Measurements from ENCODE around the gene DACT1. TPM values are rescaled to one million over a fixed set of nuclear protein-coding genes. Genes with fewer than 3 reads are reported as not detected.

The DACT1 gene
- total and polyA plus RNA-seq, 5 donors: 4.8 to 10.3 (median 9.7) TPM

- DNase-seq (no peak), ATAC-seq (no peak)
- Histone ChIP-seq H3K27ac (ENCODE audit: low read length) (no peak overlapping the region), H3K4me1 (ENCODE audit: control insufficient read depth, insufficient read depth, low read length) (peaks cover 2% of the 10 kb centered on the region), H3K27me3 (ENCODE audit: control insufficient read depth, insufficient read depth) (no peaks in the 10 kb centered on the region), H3K4me3 (ENCODE audit: low read length) (no peak overlapping the region), H3K9me3 (ENCODE audit: control insufficient read depth, low read length) (no peaks in the 10 kb centered on the region)
- intact Hi-C loops (cut with DNase I): no loop called here
Measured at GRCh38 chr14:58666737-58667136, 29.0 kb downstream of the DACT1 start.

- Histone ChIP-seq H3K9me3 (ENCODE audit: control insufficient read depth, low read length) (no peaks in the 10 kb centered on the region), H3K27ac (ENCODE audit: low read length) (no peak overlapping the region), H3K4me3 (ENCODE audit: low read length) (no peak overlapping the region), H3K27me3 (ENCODE audit: control insufficient read depth, insufficient read depth) (no peaks in the 10 kb centered on the region), H3K4me1 (ENCODE audit: control insufficient read depth, insufficient read depth, low read length) (peaks cover 2% of the 10 kb centered on the region)
- DNase-seq (no peak), ATAC-seq (no peak)
- intact Hi-C loops (cut with DNase I): no loop called here
- 62% methylated on average over 5 of the region's 5 CpGs for WGBS
Measured at GRCh38 chr14:58667900-58668299, 30.1 kb downstream of the DACT1 start.

DNA sequence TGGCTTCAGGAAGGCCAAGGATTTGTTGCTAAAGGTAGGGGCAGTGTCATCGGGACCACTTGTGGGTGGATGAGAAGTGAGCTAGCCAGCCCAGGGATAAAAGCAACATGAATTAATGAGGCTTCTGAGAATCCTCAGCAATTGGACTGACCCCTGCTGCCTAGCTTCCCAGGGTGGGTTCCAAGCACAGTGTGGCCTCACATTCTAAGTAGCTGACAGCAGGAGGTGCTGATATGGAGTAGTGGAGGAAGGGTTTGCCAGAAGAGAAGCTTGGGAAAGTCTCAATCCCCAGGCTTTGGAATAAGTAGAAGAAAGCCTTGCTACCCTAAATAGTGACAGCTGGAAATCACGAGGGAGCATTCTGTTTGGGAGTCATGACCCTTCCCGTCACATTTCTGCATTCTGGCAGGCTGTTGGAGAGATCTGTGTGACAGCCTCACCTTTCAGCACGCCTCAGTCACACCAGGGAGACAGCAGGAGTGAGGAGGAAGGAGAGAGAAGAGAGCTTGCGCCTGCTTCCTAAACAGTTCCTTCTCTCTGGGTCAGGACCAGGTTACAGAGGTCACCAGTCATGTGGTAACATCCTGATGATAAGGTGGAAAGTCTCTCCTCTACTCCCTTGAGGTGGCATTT is 31.2 kb downstream of the DACT1 start:
- whole genome bisulfite sequencing: 44% methylated on average over 5 of the region's 5 CpGs
- Histone ChIP-seq H3K4me3 (ENCODE audit: low read length) (no peak overlapping the region), H3K9me3 (ENCODE audit: control insufficient read depth, low read length) (no peaks in the 10 kb centered on the region), H3K27ac (ENCODE audit: low read length) (peak overlapping the region; percentile 83), H3K4me1 (ENCODE audit: control insufficient read depth, insufficient read depth, low read length) (peaks cover 2% of the 10 kb centered on the region), H3K27me3 (ENCODE audit: control insufficient read depth, insufficient read depth) (no peaks in the 10 kb centered on the region)
- DNase-seq (peak in 1 of 3 donors; percentile 60), ATAC-seq (peak; percentile 85)
- intact Hi-C loops (cut with DNase I): no loop called here

- Histone ChIP-seq H3K27me3 (ENCODE audit: control insufficient read depth, insufficient read depth) (no peaks in the 10 kb centered on the region), H3K9me3 (ENCODE audit: control insufficient read depth, low read length) (no peaks in the 10 kb centered on the region), H3K27ac (ENCODE audit: low read length) (peak overlapping the region; percentile 41), H3K4me1 (ENCODE audit: control insufficient read depth, insufficient read depth, low read length) (peaks cover 2% of the 10 kb centered on the region), H3K4me3 (ENCODE audit: low read length) (no peak overlapping the region)
- intact Hi-C loops (cut with DNase I): no loop called here
- DNase-seq (no peak), ATAC-seq (no peak)
- 78% methylated on average over 7 of the region's 7 CpGs for WGBS
Measured at GRCh38 chr14:58669556-58670200, 31.9 kb downstream of the DACT1 start.

- ATAC-seq: no peak
- H3K27me3 ChIP-seq (ENCODE audit: control insufficient read depth, insufficient read depth): no peaks in the 10 kb centered on the region
- H3K4me1 ChIP-seq (ENCODE audit: control insufficient read depth, insufficient read depth, low read length): peaks cover 2% of the 10 kb centered on the region
- no peak overlapping the region for H3K4me3 ChIP-seq (ENCODE audit: low read length)
- WGBS: 74% methylated on average over 1 of the region's 1 CpG
- H3K9me3 ChIP-seq (ENCODE audit: control insufficient read depth, low read length): no peaks in the 10 kb centered on the region
- intact Hi-C loops (cut with DNase I): no loop called here
- H3K27ac ChIP-seq (ENCODE audit: low read length): no peak overlapping the region
- no peak for DNase-seq
Measured at GRCh38 chr14:58671024-58671423, 33.3 kb downstream of the DACT1 start.

DNA sequence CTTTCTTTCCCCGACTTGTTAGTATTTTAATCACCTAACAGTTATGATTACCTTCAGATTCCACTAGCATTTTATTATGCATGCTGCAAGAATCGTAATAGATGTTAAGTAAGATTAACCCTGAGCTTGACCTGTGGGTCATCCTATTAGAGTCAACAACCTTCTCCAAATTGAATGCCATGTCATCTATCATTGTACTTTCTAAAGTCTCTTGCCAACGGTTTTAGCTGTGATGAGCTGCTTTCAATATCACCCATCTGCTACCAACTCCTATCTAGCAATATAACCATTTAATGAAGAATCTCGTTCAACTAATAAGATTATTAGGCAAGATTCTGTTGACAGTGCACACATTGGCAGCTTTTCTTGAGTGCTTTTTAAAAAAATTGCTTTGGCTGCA is 33.7 kb downstream of the DACT1 start:
- 61% methylated on average over 4 of the region's 4 CpGs for WGBS

DNA sequence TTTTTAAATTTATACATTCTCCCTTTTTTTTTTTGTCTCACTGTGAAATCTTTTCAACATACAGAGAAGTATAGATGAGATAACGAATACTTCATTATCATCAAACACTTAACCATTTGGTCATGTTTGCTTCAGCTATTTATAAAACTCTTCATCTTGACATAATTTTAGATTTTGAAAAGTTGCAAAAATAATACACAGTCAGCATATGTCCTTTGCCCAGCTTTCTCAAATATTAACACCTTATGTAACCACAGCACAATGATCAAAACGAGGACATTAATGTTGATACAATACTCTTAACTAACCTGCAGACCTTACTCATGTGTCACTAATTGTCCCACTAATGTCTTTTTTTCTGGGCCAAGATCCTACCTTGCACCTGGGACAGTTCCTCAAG is 36.0 kb downstream of the DACT1 start:
- intact Hi-C loops (cut with DNase I): no loop called here
- ATAC-seq: no peak
- Histone ChIP-seq H3K4me3 (ENCODE audit: low read length) (no peak overlapping the region), H3K4me1 (ENCODE audit: control insufficient read depth, insufficient read depth, low read length) (no peaks in the 10 kb centered on the region), H3K27ac (ENCODE audit: low read length) (no peak overlapping the region), H3K27me3 (ENCODE audit: control insufficient read depth, insufficient read depth) (no peaks in the 10 kb centered on the region), H3K9me3 (ENCODE audit: control insufficient read depth, low read length) (no peaks in the 10 kb centered on the region)
- no peak for DNase-seq
- WGBS: 82% methylated on average over 2 of the region's 2 CpGs

More for the DNA sequence above, 33.7 kb downstream of the DACT1 start:
- intact Hi-C loops (cut with DNase I): no loop called here
- Histone ChIP-seq H3K27ac (ENCODE audit: low read length) (no peak overlapping the region), H3K27me3 (ENCODE audit: control insufficient read depth, insufficient read depth) (no peaks in the 10 kb centered on the region), H3K9me3 (ENCODE audit: control insufficient read depth, low read length) (no peaks in the 10 kb centered on the region), H3K4me1 (ENCODE audit: control insufficient read depth, insufficient read depth, low read length) (peaks cover 2% of the 10 kb centered on the region), H3K4me3 (ENCODE audit: low read length) (no peak overlapping the region)
- DNase-seq: no peak
- no peak for ATAC-seq

DNA sequence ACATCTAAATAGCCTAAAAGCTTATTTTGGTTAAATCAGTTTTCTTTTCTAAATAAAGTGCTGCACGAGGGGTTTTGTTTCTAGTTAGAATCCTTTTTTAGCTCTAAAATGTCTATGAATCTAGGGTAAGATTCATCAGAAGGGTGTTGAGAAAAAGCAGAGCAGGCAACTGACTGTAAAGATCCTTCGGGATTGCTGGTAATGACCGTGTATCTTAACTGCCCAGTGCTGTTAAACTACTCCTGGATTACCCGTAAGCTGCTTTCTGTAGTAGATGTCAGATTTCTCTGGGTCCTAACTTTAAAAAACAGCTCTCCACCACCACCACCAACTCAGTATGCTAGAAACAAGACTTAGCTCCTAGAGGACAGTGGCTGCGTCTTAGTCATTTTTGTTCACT is 39.2 kb downstream of the DACT1 start:
- H3K27me3 ChIP-seq (ENCODE audit: control insufficient read depth, insufficient read depth): no peaks in the 10 kb centered on the region
- no peak overlapping the region for H3K4me3 ChIP-seq (ENCODE audit: low read length)
- no peak for DNase-seq
- intact Hi-C loops (cut with DNase I): no loop called here
- H3K27ac ChIP-seq (ENCODE audit: low read length): no peak overlapping the region
- H3K4me1 ChIP-seq (ENCODE audit: control insufficient read depth, insufficient read depth, low read length): no peaks in the 10 kb centered on the region
- no peaks in the 10 kb centered on the region for H3K9me3 ChIP-seq (ENCODE audit: control insufficient read depth, low read length)
- 79% methylated on average over 5 of the region's 5 CpGs for WGBS
- ATAC-seq: no peak

- 90% methylated on average over 4 of the region's 4 CpGs for WGBS
- ATAC-seq (no peak), DNase-seq (no peak)
- intact Hi-C loops (cut with DNase I): no loop called here
- no peak overlapping the region for H3K4me3 ChIP-seq (ENCODE audit: low read length)
- no peaks in the 10 kb centered on the region for H3K27me3 ChIP-seq (ENCODE audit: control insufficient read depth, insufficient read depth)
- H3K4me1 ChIP-seq (ENCODE audit: control insufficient read depth, insufficient read depth, low read length): no peaks in the 10 kb centered on the region
- H3K27ac ChIP-seq (ENCODE audit: low read length): no peak overlapping the region
- no peaks in the 10 kb centered on the region for H3K9me3 ChIP-seq (ENCODE audit: control insufficient read depth, low read length)
Measured at GRCh38 chr14:58677517-58677916, 39.8 kb downstream of the DACT1 start.

- no peak overlapping the region for H3K27ac ChIP-seq (ENCODE audit: low read length)
- intact Hi-C loops (cut with DNase I): no loop called here
- ATAC-seq (no peak), DNase-seq (no peak)
- H3K4me3 ChIP-seq (ENCODE audit: low read length): no peak overlapping the region
- H3K9me3 ChIP-seq (ENCODE audit: control insufficient read depth, low read length): no peaks in the 10 kb centered on the region
- 83% methylated on average over 1 of the region's 1 CpG for WGBS
- no peaks in the 10 kb centered on the region for H3K27me3 ChIP-seq (ENCODE audit: control insufficient read depth, insufficient read depth)
- no peaks in the 10 kb centered on the region for H3K4me1 ChIP-seq (ENCODE audit: control insufficient read depth, insufficient read depth, low read length)
Measured at GRCh38 chr14:58677996-58678395, 40.2 kb downstream of the DACT1 start.

DNA sequence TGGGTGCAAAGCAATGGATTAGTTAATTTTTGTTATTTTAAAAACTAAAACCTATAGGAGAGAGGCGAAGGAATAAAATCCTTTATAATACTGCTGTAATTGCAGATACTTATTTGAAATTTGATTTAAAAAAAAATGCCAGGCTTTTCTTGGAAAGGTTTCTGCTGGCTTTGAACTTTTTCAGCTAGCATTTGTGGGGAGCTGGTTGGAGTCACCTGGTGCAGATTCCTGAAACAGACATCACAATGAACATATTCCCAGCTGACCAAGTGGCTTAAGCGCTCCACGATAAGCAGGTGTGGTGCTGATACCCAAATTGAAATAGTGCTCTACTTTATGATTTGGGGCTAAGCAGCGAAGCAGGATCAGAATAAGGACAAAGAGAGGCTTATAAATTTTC is 42.9 kb downstream of the DACT1 start:
- Histone ChIP-seq H3K9me3 (ENCODE audit: control insufficient read depth, low read length) (no peaks in the 10 kb centered on the region), H3K27ac (ENCODE audit: low read length) (no peak overlapping the region), H3K27me3 (ENCODE audit: control insufficient read depth, insufficient read depth) (no peaks in the 10 kb centered on the region), H3K4me1 (ENCODE audit: control insufficient read depth, insufficient read depth, low read length) (no peaks in the 10 kb centered on the region), H3K4me3 (ENCODE audit: low read length) (no peak overlapping the region)
- intact Hi-C loops (cut with DNase I): no loop called here
- 87% methylated on average over 4 of the region's 4 CpGs for WGBS
- no peak for DNase-seq
- ATAC-seq: no peak
